IMR-90 (cell line): ENCODE results near the gene FAIM2. TPM values are rescaled to one million over a fixed set of nuclear protein-coding genes. Genes with fewer than 3 reads are reported as not detected.

ENCODE experiments used
- ATAC-seq: fragments of 200-7000 bp; cut with Tn5 transposase; 2 replicates; pipeline ENCODE4 v1.9.1; 2020; ENCODE audit warnings: low read depth, mild to moderate bottlenecking, moderate library complexity
- BruUV-seq: library from RNA; stranded (reverse); fragments of 400-500 nt; replicated peaks from 2 replicates; lab custom pipeline; 2021; lab: Mats Ljungman, UMichigan
- CTCF ChIA-PET: fragments of 300-600 bp; formaldehyde crosslinking; extraction: SDS; loops from one replicate; lab custom pipeline; 2021; ENCODE audit warnings: antibody characterized with exemption; lab: Yijun Ruan, JAX
- POLR2A ChIA-PET: fragments of 300-600 bp; sonication (Branson Sonifier 250); formaldehyde crosslinking; loops from one replicate; lab custom pipeline; 2022; ENCODE audit warnings: antibody characterized with exemption; ENCODE audit not compliant: unreplicated experiment; lab: Charles Lee
- DNase-seq: peaks from one replicate; pipeline ENCODE4 v3.0.0; 2013
- H2AFZ ChIP-seq: replicated peaks from 2 replicates; pipeline ENCODE3; 2013; ENCODE audit warnings: low read length, mild to moderate bottlenecking; ENCODE audit not compliant: poor library complexity
- H2AK5ac ChIP-seq: 2 replicates; pipeline ENCODE4 v1.6.1; 2013; ENCODE audit warnings: low read depth, low read length, inconsistent platforms
- H2AK9ac ChIP-seq: replicated peaks from 2 replicates; pipeline ENCODE3; 2013; ENCODE audit warnings: mild to moderate bottlenecking, low read depth, low read length, moderate library complexity; ENCODE audit not compliant: poor library complexity
- H2BK120ac ChIP-seq: 2 replicates; pipeline ENCODE4 v1.6.1; 2013; ENCODE audit warnings: low read depth, low read length, inconsistent platforms
- H2BK15ac ChIP-seq: 3 replicates; pipeline ENCODE4 v1.6.1; 2013; ENCODE audit warnings: low read depth, low read length, inconsistent platforms
- H2BK20ac ChIP-seq: 2 replicates; pipeline ENCODE4 v1.6.1; 2013; ENCODE audit warnings: low read depth, mild to moderate bottlenecking, inconsistent platforms, low read length, moderate library complexity
- H2BK5ac ChIP-seq: 2 replicates; pipeline ENCODE4 v1.6.1; 2013; ENCODE audit warnings: mild to moderate bottlenecking, low read depth, low read length, inconsistent platforms; ENCODE audit not compliant: poor library complexity, severe bottlenecking
- H3K14ac ChIP-seq: replicated peaks from 2 replicates; pipeline ENCODE4 v1.6.1; 2013; ENCODE audit warnings: low read depth, low read length, inconsistent platforms
- H3K18ac ChIP-seq: 2 replicates; pipeline ENCODE4 v1.6.1; 2013; ENCODE audit warnings: low read depth, low read length, control low read depth
- H3K23ac ChIP-seq: 2 replicates; pipeline ENCODE4 v1.6.1; 2013; ENCODE audit warnings: low read depth, low read length, inconsistent platforms
- H3K27ac ChIP-seq: 2 replicates; pipeline ENCODE4 v1.5.1; 2013; ENCODE audit warnings: mild to moderate bottlenecking, control low read depth, low read length; ENCODE audit not compliant: insufficient read depth
- H3K27me3 ChIP-seq: 2 replicates; pipeline ENCODE4 v1.6.1; 2013; ENCODE audit warnings: low read length; ENCODE audit not compliant: control insufficient read depth, insufficient read depth
- H3K36me3 ChIP-seq: 2 replicates; pipeline ENCODE4 v1.6.1; 2013; ENCODE audit warnings: low read length, mixed read lengths; ENCODE audit not compliant: control insufficient read depth, insufficient read depth
- H3K4ac ChIP-seq: 2 replicates; pipeline ENCODE4 v1.6.1; 2013; ENCODE audit warnings: low read depth, low read length, inconsistent platforms
- H3K4me1 ChIP-seq: 2 replicates; pipeline ENCODE4 v1.6.1; 2013; ENCODE audit warnings: low read length, mixed read lengths; ENCODE audit not compliant: control insufficient read depth, insufficient read depth
- H3K4me2 ChIP-seq: 2 replicates; pipeline ENCODE4 v1.6.1; 2013; ENCODE audit warnings: low read depth, mild to moderate bottlenecking, control low read depth, low read length, moderate library complexity
- H3K4me3 ChIP-seq: 2 replicates; pipeline ENCODE4 v1.5.1; 2013; ENCODE audit warnings: low read depth, mild to moderate bottlenecking, control low read depth, low read length, moderate library complexity; ENCODE audit not compliant: insufficient read depth
- H3K56ac ChIP-seq: 2 replicates; pipeline ENCODE4 v1.6.1; 2013; ENCODE audit warnings: low read length, inconsistent platforms; ENCODE audit not compliant: insufficient read depth; ENCODE audit errors: extremely low read depth
- H3K79me1 ChIP-seq, 2 experiments: 2 replicates each; pipeline ENCODE4 v1.6.1; 2013; ENCODE audit warnings: low read length in 2 of 2, inconsistent platforms in 1 of 2, low read depth in 1 of 2
- H3K9ac ChIP-seq: 2 replicates; pipeline ENCODE4 v1.6.1; 2013; ENCODE audit warnings: low read depth, low read length, control low read depth
- H3K9me1 ChIP-seq: 2 replicates; pipeline ENCODE4 v1.6.1; 2013; ENCODE audit warnings: low read length, inconsistent platforms; ENCODE audit not compliant: insufficient read depth
- H3K9me3 ChIP-seq: 2 replicates; pipeline ENCODE4 v1.6.1; 2013; ENCODE audit warnings: low read length; ENCODE audit not compliant: control insufficient read depth, insufficient read depth
- H4K20me1 ChIP-seq: 2 replicates; pipeline ENCODE4 v1.6.1; 2013; ENCODE audit warnings: low read length, inconsistent platforms; ENCODE audit not compliant: insufficient read depth
- H4K5ac ChIP-seq: 2 replicates; pipeline ENCODE4 v1.6.1; 2013; ENCODE audit warnings: mild to moderate bottlenecking, low read depth, low read length, control low read depth
- H4K8ac ChIP-seq, 2 experiments: 2 replicates each; pipeline ENCODE4 v1.6.1; 2013; ENCODE audit warnings: low read depth in 2 of 2, low read length in 2 of 2, control low read depth in 1 of 2, inconsistent platforms in 1 of 2
- H4K91ac ChIP-seq: 2 replicates; pipeline ENCODE4 v1.6.1; 2013; ENCODE audit warnings: low read depth, low read length, inconsistent platforms; ENCODE audit not compliant: insufficient read depth
- CHD1 ChIP-seq: IDR thresholded peaks from 2 replicates; pipeline ENCODE4 v1.6.1; 2012; ENCODE audit warnings: low read depth, low read length, improper control_type of control experiment
- MAFK ChIP-seq: IDR thresholded peaks from 2 replicates; pipeline ENCODE4 v1.6.1; 2012; ENCODE audit warnings: low read depth, low read length, improper control_type of control experiment
- NFE2L2 ChIP-seq: fragments of 150-350 bp; IDR thresholded peaks from 2 replicates; pipeline ENCODE4 v1.6.1; 2016; ENCODE audit warnings: low read depth, mild to moderate bottlenecking, low read length
- SMC3 ChIP-seq: fragments of 150-350 bp; IDR thresholded peaks from 2 replicates; pipeline ENCODE4 v1.6.1; 2016; ENCODE audit warnings: low read depth, mild to moderate bottlenecking, antibody characterized with exemption, low read length, moderate library complexity
- WGBS, 2 experiments: methylation state at CpG; one replicate each; pipeline versions ENCODE4 v1.1.5 to v1.1.7; 2013; ENCODE audit warnings: missing lambda C conversion rate in 2 of 2; ENCODE audit not compliant: insufficient read length in 1 of 2; ENCODE audit errors: extremely low coverage in 2 of 2; 5-methylcytosine and 5-hydroxymethylcytosine counted together
- dilution Hi-C: fragments of 300-500 bp; cut with HindIII; formaldehyde crosslinking; loops from one replicate; pipeline ENCODE4 v1.14.3; 2018; ENCODE audit warnings: low sequenced_read_pairs; ENCODE audit not compliant: unreplicated experiment
- in situ Hi-C: fragments of 300-500 bp; cut with MboI; formaldehyde crosslinking; loops from 3 replicates; pipeline ENCODE4 v1.14.3; 2019; ENCODE audit warnings: low sequenced_read_pairs, inconsistent platforms, mixed read lengths
- intact Hi-C: fragments of 100-400 bp; cut with micrococcal nuclease; formaldehyde crosslinking; loops from 2 replicates; pipeline ENCODE4 v1.10.0; 2022
- polyA plus RNA-seq, 3 experiments: library from polyadenylated mRNA; depleted of rRNA; stranded (reverse); fragments of >200 nt; gene quantifications; 2 replicates each; pipeline ENCODE4 v1.2.3, GENCODE V29; 2012; ENCODE audit warnings: low replicate concordance in 1 of 3
- total RNA-seq: library from RNA; depleted of rRNA; stranded (reverse); fragments of >200 nt; gene quantifications from 2 replicates; pipeline ENCODE4 v1.2.3, GENCODE V29; 2012
- TF ChIP-seq, protein P1 (sequence below): conservative IDR thresholded peaks from 2 replicates; pipeline ENCODE4 v1.5.1; 2012; ENCODE audit warnings: mild to moderate bottlenecking, low read depth, low read length, improper control_type of control experiment

The FAIM2 gene
- total and polyA plus RNA-seq, 2 of the 4 experiments (the other 2 are of a cell fraction): 0.72 to 5.3 TPM

DNA sequence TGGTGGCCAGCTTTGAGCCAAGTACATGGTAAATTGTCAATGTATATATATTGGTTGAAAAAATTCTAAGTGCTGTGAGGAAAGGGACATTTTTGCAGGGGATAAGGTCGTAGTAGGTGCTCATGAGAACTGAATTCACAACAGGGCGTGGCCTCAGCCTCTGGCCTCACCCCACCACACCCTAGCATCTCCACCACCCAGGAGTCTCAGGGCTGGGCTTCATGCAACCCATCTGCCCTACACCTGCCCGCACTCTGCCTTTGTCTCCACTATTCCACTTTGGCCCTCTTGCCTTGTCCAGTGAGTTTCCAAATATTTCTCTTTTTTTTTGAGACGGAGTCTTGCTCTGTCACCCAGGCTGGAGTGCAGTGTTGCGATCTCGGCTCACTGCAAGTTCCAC is 24.8 kb upstream of the FAIM2 start:
- no peak for ATAC-seq
- no peak for DNase-seq
- TF ChIP-seq NFE2L2 (no peak), MAFK (no peak), SMC3 (no peak), CHD1 (no peak)
- TF ChIP-seq, protein P1, sequence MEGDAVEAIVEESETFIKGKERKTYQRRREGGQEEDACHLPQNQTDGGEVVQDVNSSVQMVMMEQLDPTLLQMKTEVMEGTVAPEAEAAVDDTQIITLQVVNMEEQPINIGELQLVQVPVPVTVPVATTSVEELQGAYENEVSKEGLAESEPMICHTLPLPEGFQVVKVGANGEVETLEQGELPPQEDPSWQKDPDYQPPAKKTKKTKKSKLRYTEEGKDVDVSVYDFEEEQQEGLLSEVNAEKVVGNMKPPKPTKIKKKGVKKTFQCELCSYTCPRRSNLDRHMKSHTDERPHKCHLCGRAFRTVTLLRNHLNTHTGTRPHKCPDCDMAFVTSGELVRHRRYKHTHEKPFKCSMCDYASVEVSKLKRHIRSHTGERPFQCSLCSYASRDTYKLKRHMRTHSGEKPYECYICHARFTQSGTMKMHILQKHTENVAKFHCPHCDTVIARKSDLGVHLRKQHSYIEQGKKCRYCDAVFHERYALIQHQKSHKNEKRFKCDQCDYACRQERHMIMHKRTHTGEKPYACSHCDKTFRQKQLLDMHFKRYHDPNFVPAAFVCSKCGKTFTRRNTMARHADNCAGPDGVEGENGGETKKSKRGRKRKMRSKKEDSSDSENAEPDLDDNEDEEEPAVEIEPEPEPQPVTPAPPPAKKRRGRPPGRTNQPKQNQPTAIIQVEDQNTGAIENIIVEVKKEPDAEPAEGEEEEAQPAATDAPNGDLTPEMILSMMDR: no peak
- Histone ChIP-seq H4K20me1 (no peaks in the 10 kb centered on the region), H3K18ac (no peak overlapping the region), H3K36me3 (no peaks in the 10 kb centered on the region), H2BK20ac (no peak overlapping the region), H3K27me3 (no peaks in the 10 kb centered on the region; the same call in 1 of the 2 replicates), H3K9me3 (no peaks in the 10 kb centered on the region), H3K14ac (no peak overlapping the region), H2BK15ac (no peak overlapping the region), H2AK9ac (no peak overlapping the region), H2AFZ (no peak overlapping the region), H4K8ac (no peak overlapping the region), H3K4me3 (no peak overlapping the region), H2BK120ac (no peak overlapping the region), H3K23ac (no peak overlapping the region), H3K4me2 (no peak overlapping the region), H3K4me1 (no peaks in the 10 kb centered on the region), H3K56ac (no peak overlapping the region), H2BK5ac (no peak overlapping the region), H2AK5ac (no peak overlapping the region), H3K9ac (no peak overlapping the region), H4K5ac (no peak overlapping the region), H3K79me1 (no peaks in the 10 kb centered on the region), H4K91ac (no peak overlapping the region), H3K4ac (no peak overlapping the region), H3K27ac (no peak overlapping the region), H3K9me1 (peaks cover 4% of the 10 kb centered on the region; the same call in 1 of the 2 replicates)
- intact Hi-C loops: no loop called here
- 90% methylated on average over 4 of the region's 6 CpGs; no CpG with 5 or more reads in 1 of the 2 experiments for WGBS, 2 experiments
- dilution Hi-C loops: no loop called here
- POLR2A ChIA-PET: no interaction called here
- BruUV-seq: no TSS peak
- CTCF ChIA-PET: interaction anchor here (1.2 kb wide), 2 partner anchors 17 to 62 kb away, joined by 4 to 10 read pairs; no protein-coding TSS in a partner anchor
- in situ Hi-C loops: no loop called here
